D341Med (cell line): ENCODE measurements around the gene ZC3H8.

ENCODE experiments used
- DNase-seq: peaks from one replicate; pipeline ENCODE4 v3.0.0; 2012; ENCODE audit warnings: low spot score

Gene ZC3H8

DNA sequence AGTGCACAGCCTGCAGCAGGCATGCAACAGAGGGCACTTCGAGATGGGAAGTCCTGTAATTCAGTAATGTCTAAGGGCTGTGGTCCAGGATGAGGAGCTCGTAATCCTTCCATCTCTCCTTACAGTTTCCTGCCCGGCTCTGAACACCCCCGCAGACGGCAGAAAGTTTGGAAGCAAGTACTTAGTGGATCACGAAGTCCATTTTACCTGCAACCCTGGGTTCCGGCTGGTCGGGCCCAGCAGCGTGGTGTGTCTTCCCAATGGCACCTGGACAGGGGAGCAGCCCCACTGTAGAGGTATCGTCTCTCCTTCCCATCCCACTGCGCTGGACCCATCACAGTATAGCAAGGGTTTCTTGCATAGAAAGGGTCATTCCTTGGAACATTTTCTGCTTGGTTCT, 90.0 kb downstream of the ZC3H8 start:
- DNase-seq = no peak

DNA sequence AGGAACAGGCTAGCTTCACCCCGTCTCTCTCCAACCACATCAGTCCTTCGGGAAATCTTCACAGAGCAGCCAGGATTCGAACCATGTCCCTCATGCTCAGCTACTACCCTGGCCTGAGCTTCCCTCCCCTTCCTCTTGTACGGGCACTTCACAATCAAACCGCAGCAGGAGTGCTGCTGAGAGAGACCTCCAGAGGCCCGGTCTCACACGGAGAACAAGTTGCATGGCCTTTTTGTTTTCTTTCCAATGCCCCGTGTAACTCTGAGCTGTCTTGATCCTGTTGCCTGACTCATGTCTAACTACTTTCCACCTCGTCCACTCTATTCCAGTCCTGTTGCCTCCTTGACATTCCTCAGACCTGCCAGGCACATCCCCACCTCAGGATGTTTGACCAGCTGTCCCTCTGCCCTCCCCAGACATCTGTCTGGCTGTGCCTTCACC, 91.3 kb downstream of the ZC3H8 start:
- DNase-seq = no peak

GRCh38 chr2:112162956-112163355, 91.9 kb downstream of the ZC3H8 start:
- no peak for DNase-seq

GRCh38 chr2:112162341-112162740, 92.5 kb downstream of the ZC3H8 start:
- no peak for DNase-seq
